Breast epithelium (tissue), 3 donors: ENCODE data around the gene PTPRN2.

Experiments used
- POLR2A ChIP-seq: fragments of 450-650 bp; IDR thresholded peaks from one replicate; pipeline ENCODE4 v1.6.1; 2016; ENCODE audit warnings: antibody characterized with exemption, mild to moderate bottlenecking, moderate library complexity
- POLR2AphosphoS5 ChIP-seq, 3 donors: sonication (generic); formaldehyde crosslinking; IDR thresholded peaks; one replicate each; pipeline ENCODE4 v1.6.1; 2017; ENCODE audit warnings: antibody characterized with exemption in 3 of 3
- TF ChIP-seq, protein P1 (sequence below), 3 donors: fragments of 450-650 bp; IDR thresholded peaks; one replicate each; pipeline ENCODE4 v1.5.1; 2016 to 2017; ENCODE audit warnings: antibody characterized with exemption in 3 of 3, mild to moderate bottlenecking in 3 of 3, moderate library complexity in 3 of 3

DNA sequence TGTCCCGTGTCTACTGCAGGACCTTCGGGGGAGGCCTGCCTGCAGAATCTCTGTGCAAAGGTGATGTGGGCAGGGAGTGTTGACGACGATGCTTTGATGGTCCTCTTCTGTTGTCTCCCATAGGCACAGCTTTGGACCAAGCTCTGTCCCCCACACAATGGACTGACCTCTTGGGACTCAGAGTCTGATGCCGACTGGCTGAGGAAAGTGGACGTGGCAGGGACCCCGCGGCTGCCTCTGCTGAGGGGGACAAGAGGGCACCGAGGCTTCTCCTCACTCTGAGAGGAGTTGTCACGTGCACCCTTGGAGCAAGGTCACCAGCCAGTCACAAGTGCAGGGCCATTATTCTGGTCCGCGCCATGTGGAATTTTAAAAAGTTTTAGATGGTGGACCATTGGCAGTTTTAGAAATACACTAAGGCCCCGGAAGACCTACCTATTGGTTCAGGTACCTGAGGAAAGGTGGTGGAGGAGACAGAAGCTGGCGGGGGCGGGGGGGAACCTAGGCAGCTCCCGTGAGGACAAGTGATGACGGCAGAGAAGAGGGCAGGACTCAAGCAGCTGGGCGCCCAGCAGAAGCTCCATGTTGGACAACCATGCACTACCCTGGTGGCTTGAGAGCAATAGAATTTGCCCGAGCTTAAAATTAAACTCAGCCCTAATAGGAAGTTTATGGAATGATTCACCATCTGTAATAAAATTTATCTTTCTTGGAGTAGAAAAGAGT lies 331.4 kb downstream of the PTPRN2 start:
- TF ChIP-seq, protein P1, sequence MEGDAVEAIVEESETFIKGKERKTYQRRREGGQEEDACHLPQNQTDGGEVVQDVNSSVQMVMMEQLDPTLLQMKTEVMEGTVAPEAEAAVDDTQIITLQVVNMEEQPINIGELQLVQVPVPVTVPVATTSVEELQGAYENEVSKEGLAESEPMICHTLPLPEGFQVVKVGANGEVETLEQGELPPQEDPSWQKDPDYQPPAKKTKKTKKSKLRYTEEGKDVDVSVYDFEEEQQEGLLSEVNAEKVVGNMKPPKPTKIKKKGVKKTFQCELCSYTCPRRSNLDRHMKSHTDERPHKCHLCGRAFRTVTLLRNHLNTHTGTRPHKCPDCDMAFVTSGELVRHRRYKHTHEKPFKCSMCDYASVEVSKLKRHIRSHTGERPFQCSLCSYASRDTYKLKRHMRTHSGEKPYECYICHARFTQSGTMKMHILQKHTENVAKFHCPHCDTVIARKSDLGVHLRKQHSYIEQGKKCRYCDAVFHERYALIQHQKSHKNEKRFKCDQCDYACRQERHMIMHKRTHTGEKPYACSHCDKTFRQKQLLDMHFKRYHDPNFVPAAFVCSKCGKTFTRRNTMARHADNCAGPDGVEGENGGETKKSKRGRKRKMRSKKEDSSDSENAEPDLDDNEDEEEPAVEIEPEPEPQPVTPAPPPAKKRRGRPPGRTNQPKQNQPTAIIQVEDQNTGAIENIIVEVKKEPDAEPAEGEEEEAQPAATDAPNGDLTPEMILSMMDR (IDR thresholded peaks at IDR 0.05): no peak
- TF ChIP-seq POLR2A: no peak
- no peak for TF ChIP-seq POLR2AphosphoS5 (IDR thresholded peaks at IDR 0.05)
